K562 (cell line): ENCODE measurements around the gene RETN. TPM values are rescaled to one million over a fixed set of nuclear protein-coding genes. Genes with fewer than 3 reads are reported as not detected.
A peak's percentile ranks its signal among the peaks of the same experiment; 100 is the strongest.

Experiments used
- ELF1 ChIP-seq: fragments of 200-800 bp; sonication (Bioruptor generic); IDR thresholded peaks from 2 replicates; pipeline ENCODE4 v1.6.1; 2016; ENCODE audit warnings: missing genetic modification characterization, missing compliant biosample characterization
- ESRRA ChIP-seq: fragments of 450-650 bp; IDR thresholded peaks from 2 replicates; pipeline ENCODE4 v1.6.1; 2014; ENCODE audit warnings: low read depth, mild to moderate bottlenecking, moderate library complexity, borderline replicate concordance
- MYC ChIP-seq, 2 experiments: fragments of 250-450 bp in 1 of 2; sonication (Bioruptor Pico) in 1 of 2; IDR thresholded peaks; 2 replicates each; pipeline versions ENCODE4 v1.5.1 to v1.6.1; 2012 to 2021; ENCODE audit warnings: low read depth in 2 of 2, borderline replicate concordance in 1 of 2, improper control_type of control experiment in 1 of 2, low read length in 1 of 2, mild to moderate bottlenecking in 1 of 2, moderate library complexity in 1 of 2
- NR2C2 ChIP-seq, 2 experiments: fragments of 200-800 bp in 1 of 2; sonication (Bioruptor generic) in 1 of 2; sonication (generic) in 1 of 2; formaldehyde crosslinking in 1 of 2; IDR thresholded peaks; 2 replicates each; pipeline versions ENCODE4 v1.6.1 to v1.8.0; 2016 to 2022; ENCODE audit warnings: mild to moderate bottlenecking in 1 of 2, missing compliant biosample characterization in 1 of 2, missing genetic modification characterization in 1 of 2, missing genetic modification reagents in 1 of 2
- SAP30 ChIP-seq: fragments of 200-600 bp; sonication (generic); IDR thresholded peaks from 2 replicates; pipeline ENCODE4 v1.6.1; 2012; ENCODE audit warnings: borderline replicate concordance, low read depth, mild to moderate bottlenecking, moderate library complexity, low read length, control low read depth, inconsistent platforms; ENCODE audit not compliant: insufficient read depth, poor library complexity, severe bottlenecking
- SREBF1 ChIP-seq: fragments of 150-350 bp; IDR thresholded peaks from 2 replicates; pipeline ENCODE4 v1.6.1; 2014; ENCODE audit warnings: antibody characterized with exemption, low read depth, low read length, borderline replicate concordance
- STAG1 ChIP-seq: sonication (generic); formaldehyde crosslinking; IDR thresholded peaks from 2 replicates; pipeline ENCODE4 v1.5.0; 2020; ENCODE audit warnings: missing genetic modification reagents, borderline replicate concordance
- TEAD2 ChIP-seq: fragments of 450-650 bp; IDR thresholded peaks from 2 replicates; pipeline ENCODE4 v1.6.1; 2016; ENCODE audit warnings: missing genetic modification characterization, control low read depth, missing compliant biosample characterization
- ZNF124 ChIP-seq: sonication (generic); formaldehyde crosslinking; IDR thresholded peaks from 2 replicates; pipeline ENCODE4 v1.8.1; 2022; ENCODE audit warnings: missing genetic modification reagents
- ZNF175 ChIP-seq: fragments of 200-800 bp; sonication (Bioruptor generic); IDR thresholded peaks from 2 replicates; pipeline ENCODE4 v1.6.1; 2016; ENCODE audit warnings: low read depth, mild to moderate bottlenecking, missing genetic modification characterization, missing compliant biosample characterization
- ZNF41 ChIP-seq: fragments of 250-450 bp; sonication (Bioruptor Pico); conservative IDR thresholded peaks from 2 replicates; pipeline ENCODE4 v1.4.0; 2020; ENCODE audit warnings: mild to moderate bottlenecking
- ZNF75A ChIP-seq: fragments of 450-650 bp; formaldehyde crosslinking; IDR thresholded peaks from 2 replicates; pipeline ENCODE4 v1.4.0; 2020; ENCODE audit warnings: mild to moderate bottlenecking
- polyA plus RNA-seq, 8 experiments: library from polyadenylated mRNA; depleted of rRNA in 4 of 8; stranded (reverse) in 5 of 8; unstranded in 3 of 8; fragments of >200 nt; fragmentation: Nextera tagmentation in 2 of 8; fragmentation: Illumina TruSeq in 1 of 8; extraction: Ambion mirVana in 2 of 8; extraction: Trizol in 1 of 8; gene quantifications; 2 replicates each; pipeline versions ENCODE4 v1.2.1 to v1.2.3, GENCODE V29; 2011 to 2014; ENCODE audit warnings: inconsistent platforms in 1 of 8, missing spikeins in 1 of 8
- total RNA-seq, 7 experiments: library from RNA; depleted of rRNA in 6 of 7; stranded (reverse); fragments of >200 nt in 6 of 7; fragmentation: Illumina TruSeq in 2 of 7; extraction: Trizol in 2 of 7; gene quantifications; 2 replicates each; pipeline versions ENCODE4 v1.2.1 to v1.2.3, GENCODE V29; 2011 to 2021; ENCODE audit warnings: low replicate concordance in 1 of 7
- TF ChIP-seq, protein P1 (sequence below): fragments of 250-450 bp; sonication (Bioruptor Pico); IDR thresholded peaks from 2 replicates; pipeline ENCODE4 v1.5.0; 2021; ENCODE audit warnings: mild to moderate bottlenecking, moderate library complexity
- TF ChIP-seq, protein P2 (sequence below): sonication (generic); formaldehyde crosslinking; IDR thresholded peaks from 2 replicates; pipeline ENCODE4 v1.8.0; 2022; ENCODE audit warnings: mild to moderate bottlenecking, missing genetic modification reagents
- TF ChIP-seq, protein P3 (sequence below): sonication (generic); formaldehyde crosslinking; IDR thresholded peaks from 2 replicates; pipeline ENCODE4 v1.8.0; 2023; ENCODE audit warnings: mild to moderate bottlenecking, missing genetic modification reagents
- TF ChIP-seq, protein P4 (sequence below): fragments of 250-450 bp; sonication (Bioruptor Pico); IDR thresholded peaks from 2 replicates; pipeline ENCODE4 v1.8.0; 2021; ENCODE audit warnings: mild to moderate bottlenecking, moderate library complexity

The RETN gene
- total and polyA plus RNA-seq, 9 of the 15 experiments (the other 6 are each of a cell fraction or from before 2014, with no cell fraction given), result not detected

DNA sequence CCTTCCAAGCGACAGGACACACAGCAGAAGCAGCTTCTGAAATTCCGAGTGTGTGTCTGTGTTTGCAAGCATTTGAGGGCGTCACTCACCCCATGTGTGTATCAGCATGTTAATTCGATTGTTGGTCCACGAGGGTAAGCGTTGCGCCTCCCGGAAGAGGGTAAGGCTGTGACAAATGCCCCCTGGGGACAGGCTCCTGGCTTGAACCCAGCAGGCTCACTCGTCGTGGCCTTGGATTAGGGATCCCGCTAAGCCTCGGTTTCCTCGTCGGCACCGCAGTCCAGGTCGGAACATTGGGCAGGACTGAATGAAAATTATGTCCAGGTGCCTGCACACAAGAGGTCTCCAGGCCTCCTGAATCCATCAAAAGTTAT is 32.5 kb upstream of the RETN start (continued):
- TF ChIP-seq ESRRA (no peak), ZNF124 (CRISPR knock-in tag) (no peak), NR2C2 (CRISPR knock-in tag; IDR thresholded peaks at IDR 0.05) (no peak), NR2C2 (tag; IDR thresholded peaks at IDR 0.05) (0 out of 2 replicates have a peak, but pooled peaks have one; percentile 4), STAG1 (CRISPR knock-in tag) (peak; percentile 44; the same call in 1 of the 2 replicates), SAP30 (no peak), ZNF75A (CRISPR knock-in tag) (no peak), MYC (IDR thresholded peaks at IDR 0.05; ENCODE audit: low read depth, low read length) (no peak), MYC (CRISPR knock-in tag; IDR thresholded peaks at IDR 0.05; ENCODE audit: borderline replicate concordance, low read depth) (0 out of 2 replicates have a peak, but pooled peaks have one; percentile 34), ELF1 (tag) (no peak), ZNF41 (CRISPR knock-in tag) (no peak), SREBF1 (no peak), TEAD2 (no peak), ZNF175 (CRISPR knock-in tag) (no peak)
- TF ChIP-seq, protein P1, sequence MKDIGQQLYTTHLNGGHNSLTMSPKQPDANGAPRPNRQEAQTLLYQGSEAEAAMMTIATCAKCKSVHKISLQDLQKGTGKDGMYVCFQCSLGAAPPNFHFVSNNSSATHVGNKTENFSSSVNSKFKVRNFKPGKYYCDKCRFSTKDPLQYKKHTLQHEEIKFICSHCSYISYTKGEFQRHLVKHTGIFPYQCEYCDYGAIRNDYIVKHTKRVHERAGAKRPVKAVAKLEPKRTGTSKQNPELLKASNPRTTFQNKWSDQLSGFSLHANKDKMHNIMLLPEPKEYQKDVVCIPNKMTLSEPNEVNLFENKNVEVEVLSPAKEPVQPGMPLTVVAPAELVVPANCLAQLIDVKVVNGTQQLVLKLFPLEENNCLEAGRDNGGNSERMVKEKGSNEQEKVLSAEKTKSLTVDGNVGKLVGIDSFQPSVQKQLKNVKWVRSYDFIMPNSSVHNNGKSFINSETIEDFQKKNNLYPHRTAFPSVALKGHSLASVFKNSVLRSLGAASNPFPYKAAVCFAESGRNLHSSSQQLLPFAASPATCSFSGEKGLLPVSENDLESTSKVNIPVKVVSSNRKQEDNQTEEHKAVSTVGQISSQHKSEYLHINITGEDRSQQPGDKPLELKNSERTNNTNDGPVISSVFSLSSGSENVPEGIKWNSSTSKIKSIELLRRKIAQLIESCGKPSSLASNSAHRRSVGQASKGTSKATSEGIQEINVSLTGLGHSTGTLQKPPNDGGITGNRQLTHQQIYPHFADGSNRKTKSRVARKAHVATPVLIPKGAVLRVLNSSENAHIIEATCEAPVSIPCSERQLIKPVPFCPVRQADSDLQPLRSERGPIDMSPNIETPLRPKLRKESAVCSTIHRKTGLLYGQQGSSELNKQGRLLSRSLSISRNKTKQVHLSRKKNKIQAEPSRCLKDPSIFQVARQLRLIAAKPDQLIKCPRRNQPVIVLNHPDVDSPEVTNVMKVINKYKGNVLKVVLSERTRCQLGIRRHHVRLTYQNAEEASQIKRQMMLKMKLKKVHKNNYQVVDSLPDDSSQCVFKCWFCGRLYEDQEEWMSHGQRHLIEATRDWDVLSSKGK (CRISPR knock-in tag), result no peak
- TF ChIP-seq, protein P2, sequence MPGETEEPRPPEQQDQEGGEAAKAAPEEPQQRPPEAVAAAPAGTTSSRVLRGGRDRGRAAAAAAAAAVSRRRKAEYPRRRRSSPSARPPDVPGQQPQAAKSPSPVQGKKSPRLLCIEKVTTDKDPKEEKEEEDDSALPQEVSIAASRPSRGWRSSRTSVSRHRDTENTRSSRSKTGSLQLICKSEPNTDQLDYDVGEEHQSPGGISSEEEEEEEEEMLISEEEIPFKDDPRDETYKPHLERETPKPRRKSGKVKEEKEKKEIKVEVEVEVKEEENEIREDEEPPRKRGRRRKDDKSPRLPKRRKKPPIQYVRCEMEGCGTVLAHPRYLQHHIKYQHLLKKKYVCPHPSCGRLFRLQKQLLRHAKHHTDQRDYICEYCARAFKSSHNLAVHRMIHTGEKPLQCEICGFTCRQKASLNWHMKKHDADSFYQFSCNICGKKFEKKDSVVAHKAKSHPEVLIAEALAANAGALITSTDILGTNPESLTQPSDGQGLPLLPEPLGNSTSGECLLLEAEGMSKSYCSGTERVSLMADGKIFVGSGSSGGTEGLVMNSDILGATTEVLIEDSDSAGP (CRISPR knock-in tag), result no peak
- TF ChIP-seq, protein P3, sequence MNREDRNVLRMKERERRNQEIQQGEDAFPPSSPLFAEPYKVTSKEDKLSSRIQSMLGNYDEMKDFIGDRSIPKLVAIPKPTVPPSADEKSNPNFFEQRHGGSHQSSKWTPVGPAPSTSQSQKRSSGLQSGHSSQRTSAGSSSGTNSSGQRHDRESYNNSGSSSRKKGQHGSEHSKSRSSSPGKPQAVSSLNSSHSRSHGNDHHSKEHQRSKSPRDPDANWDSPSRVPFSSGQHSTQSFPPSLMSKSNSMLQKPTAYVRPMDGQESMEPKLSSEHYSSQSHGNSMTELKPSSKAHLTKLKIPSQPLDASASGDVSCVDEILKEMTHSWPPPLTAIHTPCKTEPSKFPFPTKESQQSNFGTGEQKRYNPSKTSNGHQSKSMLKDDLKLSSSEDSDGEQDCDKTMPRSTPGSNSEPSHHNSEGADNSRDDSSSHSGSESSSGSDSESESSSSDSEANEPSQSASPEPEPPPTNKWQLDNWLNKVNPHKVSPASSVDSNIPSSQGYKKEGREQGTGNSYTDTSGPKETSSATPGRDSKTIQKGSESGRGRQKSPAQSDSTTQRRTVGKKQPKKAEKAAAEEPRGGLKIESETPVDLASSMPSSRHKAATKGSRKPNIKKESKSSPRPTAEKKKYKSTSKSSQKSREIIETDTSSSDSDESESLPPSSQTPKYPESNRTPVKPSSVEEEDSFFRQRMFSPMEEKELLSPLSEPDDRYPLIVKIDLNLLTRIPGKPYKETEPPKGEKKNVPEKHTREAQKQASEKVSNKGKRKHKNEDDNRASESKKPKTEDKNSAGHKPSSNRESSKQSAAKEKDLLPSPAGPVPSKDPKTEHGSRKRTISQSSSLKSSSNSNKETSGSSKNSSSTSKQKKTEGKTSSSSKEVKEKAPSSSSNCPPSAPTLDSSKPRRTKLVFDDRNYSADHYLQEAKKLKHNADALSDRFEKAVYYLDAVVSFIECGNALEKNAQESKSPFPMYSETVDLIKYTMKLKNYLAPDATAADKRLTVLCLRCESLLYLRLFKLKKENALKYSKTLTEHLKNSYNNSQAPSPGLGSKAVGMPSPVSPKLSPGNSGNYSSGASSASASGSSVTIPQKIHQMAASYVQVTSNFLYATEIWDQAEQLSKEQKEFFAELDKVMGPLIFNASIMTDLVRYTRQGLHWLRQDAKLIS (CRISPR knock-in tag), result no peak
- TF ChIP-seq, protein P4, sequence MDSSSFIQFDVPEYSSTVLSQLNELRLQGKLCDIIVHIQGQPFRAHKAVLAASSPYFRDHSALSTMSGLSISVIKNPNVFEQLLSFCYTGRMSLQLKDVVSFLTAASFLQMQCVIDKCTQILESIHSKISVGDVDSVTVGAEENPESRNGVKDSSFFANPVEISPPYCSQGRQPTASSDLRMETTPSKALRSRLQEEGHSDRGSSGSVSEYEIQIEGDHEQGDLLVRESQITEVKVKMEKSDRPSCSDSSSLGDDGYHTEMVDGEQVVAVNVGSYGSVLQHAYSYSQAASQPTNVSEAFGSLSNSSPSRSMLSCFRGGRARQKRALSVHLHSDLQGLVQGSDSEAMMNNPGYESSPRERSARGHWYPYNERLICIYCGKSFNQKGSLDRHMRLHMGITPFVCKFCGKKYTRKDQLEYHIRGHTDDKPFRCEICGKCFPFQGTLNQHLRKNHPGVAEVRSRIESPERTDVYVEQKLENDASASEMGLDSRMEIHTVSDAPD (CRISPR knock-in tag), result no peak
